Lung (tissue), 12 donors: ENCODE results near the gene MCEMP1. TPM values are rescaled to one million over a fixed set of nuclear protein-coding genes. Genes with fewer than 3 reads are reported as not detected.

Experiments used
- ATAC-seq: fragments of 200-7000 bp; cut with Tn5 transposase; one replicate; pipeline ENCODE4 v1.9.1; 2020; ENCODE audit warnings: moderate number of reproducible peaks; ENCODE audit not compliant: insufficient read depth, low FRiP score
- DNase-seq, 3 donors: peaks; one replicate each; pipeline ENCODE4 v3.0.0-alpha.2; 2013 to 2017
- H3K27ac ChIP-seq, 2 donors: one replicate each; pipeline ENCODE4 v1.5.1; 2013; ENCODE audit warnings: mild to moderate bottlenecking in 2 of 2, moderate library complexity in 2 of 2, control low read depth in 1 of 2, inconsistent platforms in 1 of 2, low read depth in 1 of 2, low read length in 1 of 2
- H3K27me3 ChIP-seq, 3 donors: one replicate each; pipeline ENCODE4 v1.5.1; 2013; ENCODE audit warnings: low read length in 2 of 3; ENCODE audit not compliant: control insufficient read depth in 3 of 3, insufficient read depth in 3 of 3
- H3K36me3 ChIP-seq, 4 donors: one replicate each; pipeline ENCODE4 v1.5.1; 2013; ENCODE audit warnings: low read length in 4 of 4, mild to moderate bottlenecking in 1 of 4, moderate library complexity in 1 of 4; ENCODE audit not compliant: control insufficient read depth in 4 of 4, insufficient read depth in 4 of 4
- H3K4me1 ChIP-seq, 5 donors: one replicate each; pipeline ENCODE4 v1.5.1; 2013; ENCODE audit warnings: low read length in 5 of 5, mild to moderate bottlenecking in 2 of 5, moderate library complexity in 1 of 5; ENCODE audit not compliant: control insufficient read depth in 5 of 5, insufficient read depth in 5 of 5
- H3K4me3 ChIP-seq: one replicate; pipeline ENCODE4 v1.5.1; 2013; ENCODE audit warnings: mild to moderate bottlenecking, control low read depth, moderate library complexity
- H3K9ac ChIP-seq, 2 donors: one replicate each; pipeline ENCODE4 v1.5.1; 2013; ENCODE audit warnings: low read length in 2 of 2, control low read depth in 1 of 2; ENCODE audit not compliant: insufficient read depth in 1 of 2
- H3K9me3 ChIP-seq, 4 donors: one replicate each; pipeline ENCODE4 v1.5.1; 2013; ENCODE audit warnings: low read length in 3 of 4, mild to moderate bottlenecking in 1 of 4, moderate library complexity in 1 of 4; ENCODE audit not compliant: control insufficient read depth in 4 of 4, insufficient read depth in 3 of 4
- WGBS, 2 donors: extraction: QIAGEN DNeasy Blood & Tissue Kit; methylation state at CpG; one replicate each; pipeline ENCODE4 v1.1.7; 2013; 5-methylcytosine and 5-hydroxymethylcytosine counted together
- polyA plus RNA-seq, 2 donors: library from polyadenylated mRNA; stranded (reverse); fragments of 200-250 nt; gene quantifications; one replicate each; pipeline ENCODE4 v1.2.1, GENCODE V29; 2013
- total RNA-seq, 2 donors: library from RNA; depleted of rRNA in 1 of 2; stranded (reverse); fragments of >200 nt in 1 of 2; gene quantifications; one replicate each; pipeline ENCODE4 v1.2.1, GENCODE V29; 2014 to 2021
- TF ChIP-seq, protein P1 (sequence below): IDR thresholded peaks from 2 replicates; pipeline ENCODE4 v1.5.1; 2012; ENCODE audit warnings: mild to moderate bottlenecking; ENCODE audit errors: control extremely low read depth, extremely low read depth
- donor health status: control.
- donor health status: control.
- donor health status: Bipolar disorder and iron deficiency.
- donor health status: healthy.
- donor health status: DM: yes; HTN: yes; CAD: no.

MCEMP1 gene
- total and polyA plus RNA-seq, 4 donors, result 2.5 to 298 (median 50.1) TPM

- TF ChIP-seq, protein P1, sequence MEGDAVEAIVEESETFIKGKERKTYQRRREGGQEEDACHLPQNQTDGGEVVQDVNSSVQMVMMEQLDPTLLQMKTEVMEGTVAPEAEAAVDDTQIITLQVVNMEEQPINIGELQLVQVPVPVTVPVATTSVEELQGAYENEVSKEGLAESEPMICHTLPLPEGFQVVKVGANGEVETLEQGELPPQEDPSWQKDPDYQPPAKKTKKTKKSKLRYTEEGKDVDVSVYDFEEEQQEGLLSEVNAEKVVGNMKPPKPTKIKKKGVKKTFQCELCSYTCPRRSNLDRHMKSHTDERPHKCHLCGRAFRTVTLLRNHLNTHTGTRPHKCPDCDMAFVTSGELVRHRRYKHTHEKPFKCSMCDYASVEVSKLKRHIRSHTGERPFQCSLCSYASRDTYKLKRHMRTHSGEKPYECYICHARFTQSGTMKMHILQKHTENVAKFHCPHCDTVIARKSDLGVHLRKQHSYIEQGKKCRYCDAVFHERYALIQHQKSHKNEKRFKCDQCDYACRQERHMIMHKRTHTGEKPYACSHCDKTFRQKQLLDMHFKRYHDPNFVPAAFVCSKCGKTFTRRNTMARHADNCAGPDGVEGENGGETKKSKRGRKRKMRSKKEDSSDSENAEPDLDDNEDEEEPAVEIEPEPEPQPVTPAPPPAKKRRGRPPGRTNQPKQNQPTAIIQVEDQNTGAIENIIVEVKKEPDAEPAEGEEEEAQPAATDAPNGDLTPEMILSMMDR, result no peak
- ATAC-seq (no peak), DNase-seq (no peak)
- H3K36me3 ChIP-seq, result no peaks in the 10 kb centered on the region
- H3K9ac ChIP-seq, result no peak overlapping the region
- peaks cover 0 to 1% (median 0%) of the 10 kb centered on the region in 4 donors for H3K9me3 ChIP-seq
- no peak overlapping the region for H3K4me3 ChIP-seq
- WGBS, 2 donors, result 77 to 89% methylated on average over 10 of the region's 10 CpGs
- peaks cover 0 to 4% (median 3%) of the 10 kb centered on the region in 3 donors for H3K27me3 ChIP-seq
- H3K27ac ChIP-seq, result no peak overlapping the region
- H3K4me1 ChIP-seq, result no peaks in the 10 kb centered on the region
These were observed 20.9 kb downstream of the MCEMP1 start for GRCh38 chr19:7697721-7698287.

GRCh38 chr19:7698583-7698982, 21.7 kb downstream of the MCEMP1 start:
- Histone ChIP-seq H3K9me3 (peaks cover 0 to 1% (median 0%) of the 10 kb centered on the region in 4 donors), H3K9ac (no peak overlapping the region), H3K4me1 (no peaks in the 10 kb centered on the region), H3K4me3 (no peak overlapping the region), H3K36me3 (no peaks in the 10 kb centered on the region), H3K27ac (no peak overlapping the region), H3K27me3 (peaks cover 0 to 4% (median 3%) of the 10 kb centered on the region in 3 donors)
- DNase-seq (no peak), ATAC-seq (no peak)
- WGBS, 2 donors, result 35 to 49% methylated on average over 11 of the region's 11 CpGs
- TF ChIP-seq, protein P1, result no peak

DNA sequence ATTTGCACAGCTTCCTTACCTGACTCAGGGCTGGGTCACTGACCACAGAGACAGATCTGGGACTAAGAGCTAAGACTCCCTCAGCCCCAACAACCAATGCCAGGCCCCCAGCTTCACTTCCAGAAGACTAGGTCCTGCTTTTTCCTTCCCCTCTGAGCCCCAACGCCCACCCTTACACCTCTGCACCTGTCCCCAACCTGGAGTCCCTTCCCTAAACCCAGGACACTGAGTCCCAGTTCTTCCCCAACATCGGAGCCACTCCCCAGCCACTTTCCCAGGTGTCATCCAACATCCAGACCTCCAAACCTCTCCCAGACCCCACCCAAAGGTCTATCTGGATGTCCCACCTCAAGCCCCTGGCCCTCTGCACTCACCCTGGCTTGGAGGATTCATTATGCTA, 22.1 kb downstream of the MCEMP1 start:
- no peak overlapping the region for H3K4me3 ChIP-seq
- no peak overlapping the region for H3K9ac ChIP-seq
- H3K36me3 ChIP-seq, result no peaks in the 10 kb centered on the region
- ATAC-seq (no peak), DNase-seq (no peak)
- no peak overlapping the region for H3K27ac ChIP-seq
- H3K4me1 ChIP-seq, result no peaks in the 10 kb centered on the region
- TF ChIP-seq, protein P1, result no peak
- WGBS, 2 donors, result 41 to 46% methylated on average over 2 of the region's 2 CpGs
- H3K9me3 ChIP-seq, result peaks cover 0 to 1% (median 0%) of the 10 kb centered on the region in 4 donors
- peaks cover 0 to 4% (median 3%) of the 10 kb centered on the region in 3 donors for H3K27me3 ChIP-seq
